ENCODE data around the gene NT5C. TPM values are rescaled to one million over a fixed set of nuclear protein-coding genes. Genes with fewer than 3 reads are reported as not detected.

NT5C gene
- total RNA-seq, 4 donors from 2014 or later: 62.5 to 107 (median 105) TPM

DNA sequence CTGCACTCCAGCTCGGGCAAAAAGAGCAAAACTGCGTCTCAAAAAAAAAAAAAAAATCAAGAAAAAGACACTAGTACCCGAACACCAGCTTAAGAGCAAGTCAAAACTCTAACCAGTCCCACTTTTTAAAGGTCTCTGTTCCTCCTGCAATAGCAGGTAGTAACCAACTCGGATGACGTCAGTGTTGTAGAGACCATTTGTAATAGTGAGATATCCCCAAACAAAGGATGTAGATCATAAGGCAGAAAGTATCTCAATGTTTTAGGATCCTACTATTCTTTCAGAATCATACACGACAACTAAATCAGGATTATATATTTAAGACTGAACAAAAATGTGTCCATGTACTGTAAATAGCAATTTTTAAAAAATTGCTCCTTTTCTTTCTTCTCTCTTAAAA, 20.4 kb upstream of the NT5C start:
- no peak overlapping the region for H3K4me3 ChIP-seq (ENCODE audit: low read depth, poor library complexity, severe bottlenecking)
- no peak for DNase-seq (ENCODE audit: low spot score in 2 of 2)
- TF ChIP-seq, protein P1, sequence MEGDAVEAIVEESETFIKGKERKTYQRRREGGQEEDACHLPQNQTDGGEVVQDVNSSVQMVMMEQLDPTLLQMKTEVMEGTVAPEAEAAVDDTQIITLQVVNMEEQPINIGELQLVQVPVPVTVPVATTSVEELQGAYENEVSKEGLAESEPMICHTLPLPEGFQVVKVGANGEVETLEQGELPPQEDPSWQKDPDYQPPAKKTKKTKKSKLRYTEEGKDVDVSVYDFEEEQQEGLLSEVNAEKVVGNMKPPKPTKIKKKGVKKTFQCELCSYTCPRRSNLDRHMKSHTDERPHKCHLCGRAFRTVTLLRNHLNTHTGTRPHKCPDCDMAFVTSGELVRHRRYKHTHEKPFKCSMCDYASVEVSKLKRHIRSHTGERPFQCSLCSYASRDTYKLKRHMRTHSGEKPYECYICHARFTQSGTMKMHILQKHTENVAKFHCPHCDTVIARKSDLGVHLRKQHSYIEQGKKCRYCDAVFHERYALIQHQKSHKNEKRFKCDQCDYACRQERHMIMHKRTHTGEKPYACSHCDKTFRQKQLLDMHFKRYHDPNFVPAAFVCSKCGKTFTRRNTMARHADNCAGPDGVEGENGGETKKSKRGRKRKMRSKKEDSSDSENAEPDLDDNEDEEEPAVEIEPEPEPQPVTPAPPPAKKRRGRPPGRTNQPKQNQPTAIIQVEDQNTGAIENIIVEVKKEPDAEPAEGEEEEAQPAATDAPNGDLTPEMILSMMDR (IDR thresholded peaks at IDR 0.05): no peak
- TF ChIP-seq POLR2A (IDR thresholded peaks at IDR 0.05): no peak
- 91 to 93% methylated on average over 6 of the region's 6 CpGs for WGBS, 2 donors
- intact Hi-C loops (cut with DNase I; ENCODE audit: low total_unique reads): no loop called here

DNA sequence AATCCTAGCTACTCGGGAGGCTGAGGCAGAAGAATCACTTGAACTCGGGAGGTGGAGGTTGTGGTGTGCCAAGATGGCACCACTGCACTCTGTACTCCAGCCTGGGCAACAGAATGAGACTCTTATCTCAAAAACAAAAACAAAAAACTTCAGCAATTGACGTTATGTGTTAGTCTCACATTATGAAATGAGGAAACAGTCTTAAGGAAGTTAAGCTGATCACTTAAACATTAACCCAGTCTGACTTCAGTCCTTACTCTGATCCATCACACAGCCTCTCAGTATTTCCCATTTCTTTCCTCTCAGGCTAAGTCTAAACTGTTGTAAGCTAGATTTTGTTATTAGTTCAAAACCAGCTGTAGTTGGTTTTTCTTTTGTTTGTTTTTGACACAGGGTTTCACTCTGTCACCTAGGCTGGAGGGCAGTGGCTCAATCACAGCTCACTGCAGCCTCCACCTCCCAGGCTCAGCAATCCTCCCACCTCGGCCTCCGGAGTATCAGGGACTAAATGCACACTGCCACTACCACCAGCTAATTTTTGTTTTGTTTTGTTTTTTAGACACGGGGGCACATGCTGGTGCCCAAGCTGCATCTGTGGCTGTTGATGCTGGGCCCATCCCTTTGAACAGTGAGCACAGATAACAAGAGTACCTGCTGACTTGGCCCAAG, 16.5 kb upstream of the NT5C start:
- no peak for DNase-seq (ENCODE audit: low spot score in 2 of 2)
- no peak overlapping the region for H3K4me3 ChIP-seq (ENCODE audit: low read depth, poor library complexity, severe bottlenecking)
- intact Hi-C loops (cut with DNase I; ENCODE audit: low total_unique reads): no loop called here
- TF ChIP-seq POLR2A (IDR thresholded peaks at IDR 0.05): no peak
- TF ChIP-seq, protein P1 (IDR thresholded peaks at IDR 0.05): no peak
- 88 to 92% methylated on average over 6 of the region's 6 CpGs for WGBS, 2 donors

DNA sequence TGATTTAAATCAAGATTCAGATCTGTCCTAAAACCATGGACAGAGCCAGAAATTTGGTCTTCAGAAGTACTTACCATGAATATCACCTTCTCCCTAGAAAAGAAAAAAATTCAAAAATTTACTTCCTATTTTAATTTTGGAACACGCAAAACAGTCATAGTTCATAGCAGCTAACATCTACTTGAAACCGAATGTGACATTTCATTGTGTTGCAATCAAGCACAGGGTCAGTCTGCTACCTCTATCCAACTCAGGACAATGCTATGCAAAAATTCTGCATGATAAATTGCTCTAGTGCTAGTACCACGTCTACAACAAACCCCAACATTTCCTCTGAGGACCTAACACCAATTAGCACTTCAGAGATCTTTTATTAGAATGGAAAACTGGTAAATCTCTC, 15.1 kb upstream of the NT5C start:
- no peak for DNase-seq (ENCODE audit: low spot score in 2 of 2)
- intact Hi-C loops (cut with DNase I; ENCODE audit: low total_unique reads): no loop called here
- H3K4me3 ChIP-seq (ENCODE audit: low read depth, poor library complexity, severe bottlenecking): no peak overlapping the region
- no peak for TF ChIP-seq POLR2A (IDR thresholded peaks at IDR 0.05)
- TF ChIP-seq, protein P1 (IDR thresholded peaks at IDR 0.05): no peak
- whole genome bisulfite sequencing, 2 donors: 81 to 90% methylated on average over 3 of the region's 3 CpGs

DNA sequence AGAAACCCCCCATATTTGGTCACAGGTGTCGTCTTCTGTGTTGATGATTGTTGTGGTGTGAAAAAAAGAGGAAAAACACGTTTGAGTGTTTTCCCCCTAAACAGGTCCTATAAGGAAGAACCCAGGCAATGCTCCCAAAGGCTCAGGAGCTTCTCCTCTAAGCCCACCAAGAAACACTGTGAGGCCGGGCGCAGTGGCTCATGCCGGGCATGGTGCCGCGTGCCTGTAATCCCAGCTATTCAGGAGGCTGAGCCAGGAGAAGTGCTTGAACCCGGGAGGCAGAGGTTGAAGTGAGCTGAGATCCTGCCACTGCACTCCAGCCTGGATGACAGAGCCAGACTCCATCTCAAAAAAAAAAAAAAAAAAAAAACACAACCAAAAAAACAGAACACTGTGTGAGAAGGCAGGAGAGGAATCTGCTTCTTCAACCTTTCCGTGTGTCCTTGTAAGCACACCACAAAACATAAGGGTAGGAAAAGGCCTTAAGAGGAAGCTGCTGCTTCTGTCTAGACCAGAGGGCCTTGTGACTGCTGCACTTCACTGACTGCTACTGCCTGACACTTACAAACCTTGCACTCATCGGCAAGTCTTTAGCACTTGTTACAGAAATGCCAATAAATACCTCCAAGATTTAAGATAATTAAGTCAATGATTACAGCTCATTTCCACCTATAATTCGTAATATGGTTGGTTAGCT, 13.4 kb upstream of the NT5C start:
- 84 to 93% methylated on average over 11 of the region's 11 CpGs for WGBS, 2 donors
- no peak for DNase-seq (ENCODE audit: low spot score in 2 of 2)
- intact Hi-C loops (cut with DNase I; ENCODE audit: low total_unique reads): no loop called here
- H3K4me3 ChIP-seq (ENCODE audit: low read depth, poor library complexity, severe bottlenecking): no peak overlapping the region
- no peak for TF ChIP-seq POLR2A (IDR thresholded peaks at IDR 0.05)
- TF ChIP-seq, protein P1 (IDR thresholded peaks at IDR 0.05): no peak

DNA sequence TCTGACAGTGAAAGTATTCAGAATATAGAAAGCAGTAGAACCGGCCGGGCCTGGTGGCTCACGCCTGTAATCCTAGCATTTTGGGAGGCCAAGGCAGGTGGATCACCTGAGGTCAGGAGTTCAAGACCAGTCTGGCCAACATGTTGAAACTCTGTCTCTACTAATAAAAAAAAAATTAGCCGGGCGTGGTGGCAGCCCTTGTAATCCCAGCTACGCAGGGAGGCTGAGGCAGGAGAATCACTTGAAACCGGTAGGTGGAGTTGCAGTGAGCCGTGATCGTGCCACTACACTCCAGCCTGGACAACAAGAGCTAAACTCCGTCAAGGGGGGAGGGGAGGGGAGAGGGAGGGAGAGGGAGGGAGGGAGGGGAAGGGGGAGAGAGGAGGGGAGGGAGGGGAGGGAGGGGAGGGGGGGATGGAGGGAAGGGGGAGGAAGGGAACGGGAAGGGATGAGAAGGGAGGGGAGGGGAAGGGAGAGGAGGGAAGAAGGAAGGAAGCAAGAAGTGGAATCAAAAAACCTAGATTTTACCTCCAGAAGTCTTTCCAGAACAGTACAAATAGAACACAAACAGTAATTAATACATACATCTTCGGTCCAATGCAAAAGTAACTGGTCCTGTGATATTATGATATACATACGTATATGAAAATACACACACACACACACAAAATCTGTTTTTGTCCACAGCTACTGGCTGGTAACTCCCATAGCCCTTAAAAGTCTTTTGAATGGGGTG, 10.9 kb upstream of the NT5C start:
- H3K4me3 ChIP-seq (ENCODE audit: low read depth, poor library complexity, severe bottlenecking): no peak overlapping the region
- WGBS, 2 donors: 83 to 85% methylated on average over 13 of the region's 13 CpGs
- TF ChIP-seq, protein P1 (IDR thresholded peaks at IDR 0.05): no peak
- no peak for TF ChIP-seq POLR2A (IDR thresholded peaks at IDR 0.05)
- DNase-seq (ENCODE audit: low spot score in 2 of 2): no peak
- intact Hi-C loops (cut with DNase I; ENCODE audit: low total_unique reads): no loop called here
